IPS-NIHi7 (cell line): Measurements from ENCODE around the gene KMT2B.
A peak's percentile ranks its signal among the peaks of the same experiment; 100 is the strongest.
"Not testable (repeated sequence)": the region's sequence is repeated elsewhere in the genome, so short reads cannot be mapped to it uniquely, and the experiment has no call there.

Source experiments
- DNase-seq: peaks from one replicate; pipeline ENCODE4 v3.0.0; 2012; ENCODE audit warnings: mixed read lengths; ENCODE audit errors: extremely low spot score

KMT2B gene

DNA sequence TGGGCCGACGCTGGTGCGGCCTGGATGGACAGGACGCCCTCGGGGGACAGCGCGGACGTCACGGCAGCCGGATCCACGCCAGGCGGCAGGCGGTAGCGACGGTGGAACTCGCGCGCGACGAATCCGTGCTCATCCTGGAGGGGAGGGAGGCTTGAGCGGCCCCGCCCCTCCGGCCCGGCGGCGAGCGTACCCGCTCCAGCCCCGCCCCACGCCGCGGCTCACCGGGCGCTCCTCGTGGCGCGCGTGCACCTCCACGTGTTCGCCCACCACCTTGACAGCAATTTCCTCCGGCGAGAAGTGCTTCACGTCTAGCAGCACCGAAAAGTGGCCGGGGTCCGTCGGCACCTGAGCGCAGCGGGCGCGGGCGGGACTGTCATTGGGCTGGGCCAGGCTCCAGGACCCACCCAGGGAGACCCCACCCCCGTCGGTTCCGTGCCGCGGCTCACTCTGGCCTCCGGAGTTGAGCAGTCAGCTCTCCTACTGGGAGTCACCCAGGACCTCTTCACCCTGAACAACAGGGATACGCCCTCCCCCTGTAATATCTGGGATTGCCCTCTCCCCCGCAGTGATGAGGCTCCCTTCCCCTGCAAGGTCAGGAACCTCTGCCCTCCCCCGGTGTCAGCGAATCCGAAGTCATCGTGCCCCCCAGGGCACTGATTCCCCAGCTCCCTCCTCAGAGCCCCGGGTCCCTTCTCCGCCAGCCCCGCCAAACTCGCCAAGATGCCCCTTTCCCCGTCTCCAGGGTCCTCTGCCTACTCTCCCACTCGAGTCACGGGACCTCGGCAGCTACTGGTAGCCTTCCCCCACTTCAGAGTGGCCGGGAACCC is 38.0 kb downstream of the KMT2B start:
- no peak for DNase-seq

DNA sequence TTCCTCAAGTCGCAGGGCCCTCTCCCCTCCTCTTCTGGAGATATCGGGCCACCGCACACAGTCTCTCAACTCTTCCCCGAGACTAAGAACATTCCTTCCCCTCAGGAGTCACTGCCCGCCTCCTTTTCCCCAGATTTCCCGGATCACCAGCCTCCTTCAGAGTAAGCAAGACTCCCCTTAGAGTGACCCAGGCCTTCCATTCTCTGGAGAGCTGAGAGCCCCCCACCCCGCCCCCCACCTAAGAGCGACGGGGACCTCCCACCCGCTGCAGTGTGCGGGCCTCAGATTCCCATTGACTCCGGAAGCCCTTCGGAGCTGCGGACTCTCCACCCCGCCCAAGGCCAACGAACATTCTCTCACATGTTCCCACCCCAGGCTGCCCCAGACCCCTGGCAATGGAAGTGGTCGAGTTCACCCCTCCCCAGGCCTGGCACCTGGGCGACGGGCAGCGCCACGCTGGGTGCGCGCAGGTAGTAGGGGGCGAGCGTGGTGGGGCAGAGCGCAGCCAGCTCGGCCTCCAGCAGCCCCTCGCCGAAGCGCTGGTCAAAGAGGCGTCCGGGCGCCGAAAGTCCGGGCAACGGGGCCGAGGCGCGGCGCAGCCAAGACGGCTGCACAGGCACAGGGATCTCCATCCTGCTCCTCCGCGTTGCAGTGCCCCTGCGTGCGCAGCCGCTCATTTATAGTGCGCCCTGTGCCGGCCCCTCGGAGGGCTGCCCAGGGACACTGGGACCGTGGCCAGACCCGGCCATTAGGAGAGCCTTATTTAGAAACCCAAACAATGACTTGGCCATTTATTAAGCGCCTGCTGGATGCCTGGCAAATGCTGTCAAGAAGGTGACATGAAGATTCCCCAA is 38.8 kb downstream of the KMT2B start, which contains the start of gene HSPB6:
Gene HSPB6 (minus strand): TSS at position 653 of the 854 bp plus-strand sequence. CDS start 21 bp downstream, at position 632.
- DNase-seq, result no peak

DNA sequence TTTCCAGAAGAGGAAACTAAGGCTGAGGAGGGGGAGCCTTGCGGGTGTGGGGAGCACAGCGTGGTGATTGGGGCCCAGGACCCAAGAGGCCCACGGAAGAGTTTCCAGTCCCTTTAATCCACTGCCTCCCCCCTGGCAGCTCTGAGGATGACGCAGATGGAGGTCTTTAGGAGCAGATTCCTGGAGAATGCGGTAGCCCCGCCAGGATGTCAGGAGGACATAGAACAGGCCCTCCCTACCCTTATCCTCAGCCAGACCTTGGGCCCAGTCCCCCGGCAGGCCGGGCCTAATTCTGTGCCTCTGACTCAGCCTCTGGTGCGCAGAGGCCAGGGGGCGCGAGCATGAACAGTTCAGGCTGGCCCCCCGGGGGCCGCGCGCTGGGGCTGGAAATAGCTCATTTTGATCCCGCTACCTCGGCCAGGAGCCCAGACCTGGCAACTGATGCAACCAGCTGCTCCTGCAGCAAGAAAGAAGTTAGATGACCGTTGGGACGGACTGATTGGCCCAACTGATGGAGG is 39.5 kb downstream of the KMT2B start:
- no peak for DNase-seq

DNA sequence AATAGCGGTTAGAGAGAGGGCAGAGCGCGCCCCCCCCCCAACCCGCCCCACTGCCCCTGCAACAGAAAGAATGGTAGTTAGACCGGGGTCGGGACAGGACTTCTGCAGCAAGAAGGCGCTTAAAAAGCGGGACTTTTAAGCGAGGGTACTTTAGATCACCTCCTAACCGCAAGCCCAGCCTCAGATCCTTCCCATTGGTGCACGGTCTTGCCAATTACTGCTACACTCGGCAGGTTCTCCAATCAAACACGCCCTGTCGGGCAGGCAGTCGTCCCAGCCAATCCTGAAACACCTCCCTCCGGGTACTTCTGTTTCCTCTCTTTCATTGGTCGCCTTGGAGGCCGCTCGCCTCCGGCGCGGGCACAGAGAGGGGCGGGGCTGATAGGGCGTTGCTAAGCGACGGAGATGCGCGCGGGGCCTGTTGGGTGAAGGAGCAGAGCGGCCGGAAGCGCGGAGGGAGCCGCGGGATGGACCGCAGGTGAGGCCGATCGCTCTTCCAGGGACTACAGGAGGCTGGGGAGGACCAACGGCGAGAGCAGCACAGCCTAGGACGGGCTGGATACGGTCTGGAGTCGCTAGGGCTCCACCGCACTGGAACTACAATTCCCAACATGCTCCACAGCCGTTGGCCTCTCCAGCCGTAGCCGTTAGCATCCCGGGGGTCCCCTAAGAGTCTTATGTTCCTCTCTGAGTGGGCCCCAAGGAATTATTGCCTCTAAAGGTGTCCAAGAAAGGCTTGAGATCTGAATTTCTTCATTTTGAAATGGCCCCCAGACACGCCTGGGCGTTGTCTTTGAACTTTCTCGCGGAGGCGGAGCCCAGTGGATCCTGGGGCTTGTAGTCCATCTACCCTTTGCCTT is 40.2 kb downstream of the KMT2B start, which contains the start of gene PROSER3:
Gene PROSER3 (plus strand): TSS at position 428 of the 860 bp plus-strand sequence. CDS start 40 bp downstream, at position 468.
- DNase-seq, result peak; percentile 96

DNA sequence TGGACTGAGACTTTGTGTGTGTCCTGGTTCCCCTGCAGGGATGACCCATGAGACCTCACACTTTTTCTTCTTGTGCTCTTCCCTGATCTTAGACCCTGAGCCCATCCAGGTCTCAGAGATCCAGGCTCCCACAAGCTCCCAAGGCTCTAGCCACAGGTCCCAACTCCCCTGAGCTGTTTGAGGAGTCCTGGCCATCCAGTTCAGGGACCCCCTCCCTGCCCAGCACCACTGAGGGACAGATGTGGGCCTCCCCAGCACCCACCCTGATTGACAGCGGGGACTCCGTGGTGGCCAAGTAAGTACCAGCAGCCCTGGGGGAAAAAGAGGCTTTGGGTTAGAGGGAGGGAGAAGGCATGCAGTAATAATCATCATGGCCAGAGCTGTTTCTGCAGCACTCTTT is 41.9 kb downstream of the KMT2B start:
- no peak for DNase-seq

DNA sequence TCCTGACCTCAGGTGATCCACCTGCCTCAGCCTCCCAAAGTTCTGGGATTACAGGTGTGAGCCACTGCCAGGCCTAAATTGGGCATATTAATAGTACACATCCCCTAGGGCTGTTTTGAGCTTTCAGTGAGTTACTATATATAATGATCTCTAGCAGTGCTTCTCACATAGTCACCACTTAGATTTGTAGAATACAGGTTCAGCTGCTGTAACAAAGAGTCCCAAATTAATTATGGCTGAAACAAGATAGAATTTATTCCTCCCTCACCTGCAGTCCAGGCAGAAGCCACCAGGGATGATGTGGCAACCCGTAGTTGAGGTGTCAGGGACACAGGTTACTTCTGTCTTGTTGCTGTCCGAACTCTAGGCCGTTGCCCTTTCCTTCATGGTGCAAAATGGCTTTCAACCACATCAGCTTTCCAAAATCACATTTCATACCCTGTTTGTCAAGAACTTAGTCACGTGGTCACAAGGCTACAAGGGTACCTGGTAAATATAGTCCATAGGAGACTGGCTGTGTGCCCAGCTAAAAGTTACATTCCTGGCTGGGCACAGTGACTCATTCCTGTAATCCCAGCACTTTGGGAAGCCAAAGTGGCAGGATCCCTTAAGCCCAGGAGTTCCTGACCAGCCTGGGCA is 43.0 kb downstream of the KMT2B start:
- no peak for DNase-seq

DNA sequence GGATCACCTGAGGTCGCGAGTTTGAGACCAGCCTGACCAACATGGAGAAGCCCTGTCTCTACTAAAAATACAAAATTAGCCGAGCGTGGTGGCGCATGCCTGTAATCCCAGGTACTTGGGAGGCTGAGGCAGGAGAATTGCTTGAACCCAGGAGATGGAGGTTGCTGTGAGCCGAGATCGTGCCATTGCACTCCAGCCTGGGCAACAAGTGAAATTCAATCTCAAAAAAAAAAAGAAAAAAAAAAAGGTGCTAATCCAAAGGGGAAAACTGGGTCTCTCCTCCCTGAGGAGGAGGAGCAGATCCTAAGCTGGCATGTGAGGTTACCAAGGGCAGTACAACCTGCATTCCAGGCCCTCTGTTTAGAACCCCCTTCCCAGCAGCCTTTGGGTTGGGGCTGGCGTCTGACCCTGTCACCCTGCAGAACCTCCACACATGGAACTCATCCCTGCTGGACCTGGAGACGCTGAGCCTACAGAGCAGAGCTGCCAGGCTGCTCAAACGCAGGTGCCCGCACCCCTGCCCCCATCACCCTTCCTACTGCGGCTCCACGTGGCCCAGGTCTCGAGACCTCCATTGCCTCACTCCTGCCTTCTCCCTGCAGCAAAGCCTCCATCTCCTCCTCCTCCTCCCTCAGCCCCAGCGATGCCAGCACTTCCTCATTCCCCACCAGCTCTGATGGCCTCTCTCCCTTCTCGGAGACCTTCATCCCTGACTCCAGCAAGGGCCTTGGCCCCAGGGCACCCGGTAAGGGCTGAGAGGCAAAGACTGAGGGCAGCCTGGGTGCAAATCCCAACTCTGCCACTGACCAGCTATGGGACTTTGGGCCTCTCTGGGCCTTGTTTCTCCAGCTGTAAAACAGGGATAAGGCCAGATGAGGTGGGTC is 46.9 kb downstream of the KMT2B start:
- no peak for DNase-seq

DNA sequence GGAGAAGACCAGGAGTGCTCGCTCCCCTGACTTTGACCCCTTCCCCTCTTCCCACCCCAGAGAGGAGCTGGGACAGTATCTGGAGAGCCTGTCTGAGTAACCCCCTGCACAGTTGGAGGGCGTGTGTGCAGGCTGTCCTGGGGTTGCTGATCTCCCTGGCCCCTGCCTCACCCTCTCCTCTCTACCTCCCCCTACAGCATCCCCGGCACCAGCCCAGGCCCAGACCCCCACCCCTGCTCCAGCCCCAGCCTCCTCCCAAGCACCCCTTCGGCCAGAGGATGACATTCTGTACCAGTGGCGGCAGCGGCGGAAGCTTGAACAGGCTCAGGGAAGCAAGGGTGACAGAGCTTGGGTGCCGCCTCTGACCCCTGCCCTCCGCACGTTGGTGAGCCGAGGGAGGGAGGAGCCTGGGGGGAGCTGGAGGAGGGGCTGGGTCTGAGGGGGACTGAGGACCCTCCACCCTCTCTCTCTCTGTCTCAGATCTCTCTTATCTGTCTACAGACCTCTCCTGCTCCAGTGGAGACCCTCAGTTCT is 48.8 kb downstream of the KMT2B start:
- DNase-seq, result no peak

DNA sequence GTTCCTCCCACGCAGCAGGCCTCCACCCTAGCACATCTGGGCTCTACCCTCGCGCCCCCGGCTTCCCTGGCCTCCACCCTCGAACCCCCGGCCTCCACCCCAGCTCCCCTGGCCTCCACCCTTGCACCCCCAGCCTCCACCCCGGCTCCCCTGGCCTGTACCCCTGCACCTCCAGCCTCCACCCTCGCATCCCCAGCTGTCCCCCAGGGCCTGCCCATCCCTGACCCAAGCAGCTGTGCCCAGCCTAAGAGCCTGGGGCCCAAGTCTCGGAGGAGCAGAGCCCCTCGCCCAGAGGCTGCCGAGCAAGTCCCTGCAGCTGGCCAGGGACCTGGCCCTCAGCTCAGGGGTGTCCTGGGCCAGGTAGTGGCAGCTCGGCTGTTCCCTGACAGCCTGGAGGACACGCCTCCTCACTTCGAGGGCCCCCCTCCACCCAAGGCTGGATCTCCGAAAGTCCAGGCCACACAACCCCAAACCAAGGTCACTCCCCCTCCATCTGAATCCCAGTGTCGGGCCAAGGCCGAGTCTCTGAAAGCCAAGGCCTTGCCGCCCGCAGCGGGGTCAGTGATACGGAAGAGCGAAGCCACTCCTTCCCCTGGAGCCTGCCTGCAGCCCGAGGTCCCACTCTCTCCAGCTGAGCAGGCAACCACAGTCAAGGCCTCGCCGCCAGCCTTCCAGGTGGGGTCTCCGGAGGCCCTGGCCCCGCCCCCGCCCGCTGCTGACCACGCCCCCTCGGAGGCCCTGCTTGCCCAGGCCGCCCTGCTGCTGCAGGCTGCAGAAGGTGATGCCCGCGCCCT is 49.7 kb downstream of the KMT2B start:
- peak; percentile 93 for DNase-seq

DNA sequence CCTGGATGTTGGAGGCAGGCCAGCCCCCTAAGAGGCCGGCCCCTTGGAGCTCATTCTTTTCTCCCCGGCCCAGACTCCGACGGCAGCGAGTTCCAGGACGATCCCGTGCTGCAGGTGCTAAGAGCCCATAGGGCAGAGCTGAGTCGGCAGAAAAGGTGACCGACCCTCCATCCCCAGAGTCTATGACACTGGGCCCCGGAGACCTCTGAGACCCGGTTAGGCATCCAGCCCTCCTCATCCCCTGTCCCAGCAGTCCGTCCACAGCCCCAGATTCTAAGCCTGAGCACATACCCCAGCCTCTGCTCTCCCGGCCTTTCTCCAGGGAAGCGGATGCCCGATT is 50.2 kb downstream of the KMT2B start:
- no peak for DNase-seq

DNA sequence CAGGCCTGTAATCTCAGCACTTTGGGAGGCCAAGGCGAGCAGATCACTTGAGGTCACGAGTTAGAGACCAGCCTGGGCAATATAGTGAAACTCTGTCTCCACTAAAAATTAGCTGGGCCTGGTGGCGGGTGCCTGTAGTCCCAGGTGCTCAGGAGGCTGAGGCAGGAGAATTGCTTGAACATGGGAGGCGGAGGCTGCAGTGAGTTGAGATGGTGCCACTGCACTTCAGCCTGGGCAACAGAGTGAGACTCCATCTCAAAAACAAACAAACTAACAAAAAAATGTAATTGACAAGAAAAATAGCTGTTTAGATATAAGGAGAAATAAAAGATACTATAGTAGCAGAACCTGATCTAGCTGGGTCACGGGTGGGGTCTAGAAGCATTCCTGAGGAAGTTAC is 54.6 kb downstream of the KMT2B start:
- not testable (repeated sequence) for DNase-seq

DNA sequence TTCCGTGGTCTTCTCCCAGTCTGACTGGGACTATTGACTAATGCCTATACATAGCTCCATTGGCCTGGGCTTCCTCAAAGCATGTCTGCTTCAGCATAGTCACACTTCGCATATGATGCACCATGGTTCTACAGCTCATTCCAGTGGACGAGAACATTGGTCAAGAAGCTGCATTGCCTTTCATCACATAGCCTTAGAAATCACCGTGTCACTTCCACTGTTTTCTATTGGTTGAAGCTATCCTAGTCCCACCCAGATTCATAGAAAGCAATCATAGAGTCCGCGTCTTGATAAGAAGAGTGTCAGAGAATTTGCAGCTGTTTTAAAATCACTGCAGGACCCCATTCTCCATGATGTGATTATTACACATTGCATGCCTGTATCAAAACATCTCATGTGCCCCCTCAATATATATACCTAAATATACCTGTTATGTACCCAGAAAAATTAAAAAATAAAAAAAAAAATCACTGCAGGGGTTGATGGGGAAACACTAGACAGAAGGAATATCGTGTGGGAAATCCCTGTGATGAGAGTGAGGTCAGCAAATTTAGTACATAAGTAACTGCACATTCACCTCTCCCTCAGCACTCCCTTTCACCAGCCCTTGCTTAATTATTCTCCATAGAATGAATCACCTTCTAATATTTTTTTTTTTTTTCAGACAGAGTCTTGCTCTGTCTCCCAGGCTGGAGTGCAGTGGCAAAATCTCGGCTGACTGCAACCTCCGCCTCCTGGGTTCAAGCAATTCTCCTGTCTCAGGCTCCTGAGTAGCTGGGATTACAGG is 55.4 kb downstream of the KMT2B start:
- no peak for DNase-seq

DNA sequence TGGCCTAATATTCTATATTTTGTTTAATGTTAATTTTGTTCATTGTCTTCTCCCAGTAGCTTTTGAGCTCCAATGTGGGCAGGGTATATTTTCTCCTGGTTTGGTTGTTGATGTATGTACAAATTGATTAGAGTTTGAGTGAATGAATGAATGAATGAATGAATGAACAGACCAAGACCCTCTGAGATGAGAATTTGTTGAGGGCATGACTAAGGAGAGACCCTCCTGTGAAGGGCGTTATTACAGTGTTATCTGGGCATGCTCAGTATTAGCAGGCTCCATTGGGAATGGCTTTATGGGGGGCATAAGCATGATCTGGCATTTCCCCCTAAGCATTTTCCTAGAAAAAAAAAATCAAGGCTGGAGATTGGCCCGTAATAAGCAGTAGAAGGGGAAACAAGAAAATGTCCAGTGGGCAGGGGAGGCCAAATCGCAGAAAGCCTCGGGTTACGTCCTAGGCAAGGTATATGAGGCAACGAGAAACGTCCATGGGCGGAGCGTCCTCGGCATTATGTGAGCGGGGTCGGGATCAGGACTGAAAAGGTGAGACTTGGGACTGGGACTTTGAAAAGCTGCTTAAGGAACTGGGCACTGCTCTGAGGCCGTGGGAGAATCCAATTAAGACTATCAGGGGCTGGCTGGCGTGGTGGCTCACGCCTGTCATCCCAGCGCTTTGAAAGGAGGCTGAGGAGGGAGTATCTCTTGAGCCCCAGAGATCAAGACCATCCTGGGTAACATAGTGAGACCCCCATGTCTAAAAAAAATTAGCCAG is 56.7 kb downstream of the KMT2B start:
- no peak for DNase-seq

DNA sequence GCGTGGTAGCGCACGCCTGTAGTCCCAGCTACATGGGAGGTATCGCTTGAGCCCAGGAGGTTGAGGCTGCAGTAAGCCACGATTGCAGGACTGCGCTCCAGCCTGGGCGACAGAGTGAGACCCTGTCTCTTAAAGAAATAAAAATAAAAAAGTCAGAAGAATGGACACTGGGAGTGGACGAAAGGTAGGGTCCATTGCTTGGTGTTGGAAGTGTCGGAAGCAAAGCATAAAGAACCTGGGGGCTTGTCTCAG is 57.2 kb downstream of the KMT2B start:
- DNase-seq, result no peak

DNA sequence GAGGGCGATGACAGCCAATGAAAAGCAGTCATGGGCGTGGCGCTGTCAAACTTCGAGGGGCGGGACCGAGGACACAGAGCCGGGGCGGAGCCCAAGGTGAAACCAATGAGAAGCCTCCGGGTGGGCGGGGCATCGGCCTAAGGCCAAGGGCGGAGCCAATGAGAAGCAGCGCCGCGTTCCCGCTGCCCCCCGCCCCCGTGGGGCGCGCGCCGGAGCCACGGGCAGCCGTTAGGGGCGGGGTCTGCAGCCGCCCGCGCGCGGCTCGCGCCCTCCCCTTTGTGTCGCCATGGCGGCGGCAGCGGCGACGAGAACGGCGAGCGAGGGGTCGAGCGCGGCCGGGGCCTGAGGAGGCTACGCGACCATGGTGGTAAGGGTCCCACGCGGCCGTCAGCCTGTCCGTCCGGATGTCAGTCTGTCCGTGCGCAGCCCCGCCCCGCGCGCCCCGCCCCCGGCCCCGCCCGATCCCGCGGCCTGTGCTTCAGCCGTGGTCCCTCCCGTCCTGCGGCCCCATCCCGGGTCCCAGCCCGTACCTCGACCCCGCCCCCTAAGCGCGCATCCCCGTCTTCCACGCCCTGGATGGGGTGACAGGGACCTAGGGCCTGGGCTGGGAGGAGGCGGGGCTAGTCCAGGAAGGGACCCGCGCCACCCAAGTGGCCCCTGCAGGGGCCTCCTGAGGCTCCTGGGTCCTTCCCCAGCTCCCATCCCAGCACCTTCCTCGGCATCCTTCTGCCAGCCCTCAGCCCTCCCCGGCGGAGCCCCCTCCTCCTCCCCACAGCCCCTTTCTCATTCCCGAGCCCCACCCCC is 57.7 kb downstream of the KMT2B start, which contains the start of gene ARHGAP33:
Gene ARHGAP33 (plus strand): TSS at position 267 of the 804 bp plus-strand sequence. CDS start 95 bp downstream, at position 362.
- peak; percentile 97 for DNase-seq

DNA sequence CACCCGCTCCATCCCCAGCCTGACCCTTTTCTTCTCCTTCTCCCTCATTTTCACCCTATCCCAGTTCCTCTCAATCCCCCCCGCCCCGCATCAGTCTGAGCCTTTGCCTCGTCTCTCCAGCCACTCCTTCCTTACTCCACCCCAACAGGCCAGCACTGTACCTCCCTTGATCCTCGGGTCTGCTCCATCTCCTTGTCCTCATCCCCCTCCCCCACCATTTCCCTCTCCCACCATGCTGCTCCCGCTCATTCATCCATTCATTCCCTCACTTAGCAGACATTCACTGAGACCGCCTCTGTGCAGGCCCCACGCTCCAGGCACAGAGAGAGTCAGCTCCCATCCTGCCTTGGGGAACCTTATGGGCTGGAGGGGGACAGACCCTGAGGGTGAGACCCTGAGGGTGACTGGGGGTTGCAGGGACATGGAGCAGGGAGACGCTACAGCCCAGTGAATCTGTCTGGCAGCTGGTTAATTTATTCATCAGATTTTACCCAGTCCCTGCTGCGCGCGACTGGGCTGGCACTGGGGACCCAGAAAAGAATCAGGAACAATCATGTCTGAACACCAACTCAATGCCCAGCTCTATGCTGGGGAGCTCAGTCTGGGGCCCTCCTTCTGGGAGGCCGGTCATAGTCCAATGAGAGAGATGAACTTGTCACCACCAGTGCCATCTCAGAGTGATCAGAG is 58.4 kb downstream of the KMT2B start:
- no peak for DNase-seq
